GM04503 (cell line): ENCODE measurements around the gene MEX3A.

Experiments used
- DNase-seq: peaks from one replicate; pipeline ENCODE4 v3.0.0-alpha.2; 2012; ENCODE audit warnings: low read depth

The MEX3A gene

DNA sequence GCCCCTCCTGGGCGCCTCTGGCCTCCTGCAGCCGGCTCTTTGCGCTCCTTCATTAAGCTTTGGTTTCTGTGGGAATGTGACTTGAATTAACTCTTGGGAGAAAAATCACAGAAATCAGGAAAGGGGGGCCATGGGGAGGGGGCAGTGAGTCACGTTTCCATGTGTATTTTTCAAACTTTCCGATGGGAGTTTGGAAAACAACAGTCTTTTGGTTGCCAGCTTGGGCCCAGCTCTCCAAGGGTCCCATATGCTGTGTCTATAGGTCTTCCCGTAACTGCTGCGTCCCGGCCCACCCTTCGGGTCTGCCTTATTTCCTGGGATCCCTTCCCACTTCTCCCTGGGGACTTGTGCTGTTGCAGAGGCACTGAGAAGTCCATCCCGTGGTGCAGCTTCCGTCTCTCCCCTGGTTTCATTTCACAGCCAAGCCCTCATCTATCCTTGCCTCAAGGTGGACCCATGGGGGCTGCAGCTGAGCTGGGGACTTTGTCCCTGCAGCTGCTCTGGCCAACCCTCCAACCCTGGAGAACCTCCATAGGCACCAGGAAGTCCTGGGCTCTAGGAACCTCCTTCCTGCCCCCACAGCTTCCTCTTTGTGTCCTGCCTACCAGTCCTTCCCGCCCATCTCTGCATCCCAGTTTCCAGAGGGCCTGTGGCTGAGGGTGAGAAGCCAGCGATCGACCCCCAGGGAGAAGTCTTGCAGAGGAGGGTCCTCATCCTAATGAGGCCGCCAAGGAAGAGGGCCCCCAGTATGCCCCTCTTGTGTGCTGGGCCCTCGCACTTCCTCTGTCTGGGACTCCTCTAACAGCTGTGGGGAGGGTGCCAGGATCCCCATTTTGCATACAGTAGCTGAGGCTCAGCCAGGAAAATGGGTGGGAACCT is 20.6 kb upstream of the MEX3A start:
- no peak for DNase-seq

DNA sequence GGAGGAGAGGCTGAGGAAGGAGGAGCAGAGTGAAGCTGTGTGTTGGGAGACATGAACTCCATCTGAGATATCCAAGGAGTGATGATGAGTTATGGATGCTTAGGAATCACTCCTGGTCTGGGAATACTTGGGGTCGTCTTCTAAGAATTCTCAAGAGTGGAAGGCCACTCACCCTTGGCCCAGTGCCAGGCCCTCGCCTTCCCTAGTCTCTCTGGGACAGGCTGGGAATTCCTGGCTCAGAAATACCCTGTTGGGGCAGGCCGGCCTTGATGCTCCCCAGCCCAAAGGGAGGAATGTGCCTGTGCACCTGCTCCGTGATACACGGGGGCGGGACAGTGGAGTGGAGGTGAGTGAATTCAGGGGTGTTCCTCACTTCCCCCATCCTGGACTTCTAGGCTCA is 19.6 kb upstream of the MEX3A start:
- DNase-seq, result no peak

DNA sequence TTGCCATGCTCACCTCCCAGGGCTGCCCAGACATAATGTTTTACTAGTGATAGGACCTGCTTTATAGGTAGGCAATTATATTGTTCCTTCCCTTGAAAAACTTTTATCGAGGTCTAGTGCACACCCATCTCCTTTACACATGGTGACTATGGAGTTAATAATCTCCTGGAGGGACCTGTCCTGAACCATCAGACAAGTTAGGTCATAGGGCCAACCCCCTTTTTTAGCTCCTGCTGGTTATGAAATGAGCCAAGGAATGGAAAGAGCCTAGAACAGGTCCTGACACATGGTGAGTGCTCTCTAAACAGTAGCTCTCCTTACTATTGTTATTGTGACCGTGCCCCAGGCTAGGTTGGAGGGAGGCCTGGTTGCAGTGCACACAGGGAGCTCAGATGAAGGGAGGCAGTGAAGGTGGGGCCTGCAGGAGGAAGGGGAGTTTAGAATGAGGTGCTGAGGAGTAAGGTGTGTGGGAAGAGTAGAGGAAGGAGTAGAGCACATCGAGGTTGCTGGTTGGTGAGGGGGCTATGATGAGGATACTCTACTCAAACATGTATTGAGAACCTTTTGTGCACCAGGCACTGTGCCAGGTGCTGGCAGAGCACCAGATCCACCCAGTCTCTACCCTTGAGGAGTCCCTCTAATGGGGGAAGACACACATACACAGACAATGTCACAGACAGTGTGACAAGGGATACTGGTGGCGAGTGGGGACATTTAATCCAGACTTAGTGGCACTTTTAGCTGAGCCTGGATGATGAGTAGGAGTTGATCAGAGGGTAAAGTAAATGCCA is 18.1 kb upstream of the MEX3A start:
- no peak for DNase-seq

DNA sequence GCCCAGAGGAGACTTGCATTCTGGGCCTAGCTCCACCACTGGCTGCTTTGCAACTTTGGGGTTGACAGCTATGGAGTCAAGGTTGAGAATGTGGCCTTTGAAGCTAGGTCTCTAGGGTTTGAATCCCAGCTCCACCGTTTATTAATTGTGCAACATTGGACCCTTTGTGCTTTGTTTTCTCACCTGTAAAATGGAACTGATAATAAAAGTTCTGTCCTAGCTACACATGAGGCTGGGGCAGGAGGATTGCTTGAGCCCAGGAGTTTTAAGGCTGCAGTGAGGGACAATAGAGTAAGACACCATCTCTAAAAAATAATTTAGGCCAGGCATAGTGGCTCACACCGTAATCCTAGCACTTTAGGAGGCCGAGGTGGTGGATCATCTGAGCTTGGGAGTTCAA is 17.0 kb upstream of the MEX3A start:
- DNase-seq, result no peak

DNA sequence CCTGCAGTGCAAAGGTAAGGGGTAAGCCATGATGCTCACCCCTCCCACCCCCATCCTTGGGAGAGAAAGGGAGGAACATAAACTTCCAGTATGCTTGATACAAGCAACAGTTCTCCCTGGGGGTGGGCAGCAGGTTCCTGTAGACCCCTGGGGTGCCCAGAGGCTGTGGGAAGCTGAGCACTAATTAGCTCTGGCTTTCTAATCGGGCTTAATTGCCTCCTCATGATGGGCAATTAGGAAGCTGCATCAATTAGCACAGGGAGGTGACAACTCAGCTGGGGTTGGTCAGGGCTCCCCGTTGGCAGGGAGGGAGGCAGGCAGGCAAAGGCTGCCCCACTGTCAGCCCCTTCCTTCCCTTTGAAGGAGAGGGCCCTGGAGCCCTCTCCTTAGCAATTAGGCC is 16.5 kb upstream of the MEX3A start:
- no peak for DNase-seq

DNA sequence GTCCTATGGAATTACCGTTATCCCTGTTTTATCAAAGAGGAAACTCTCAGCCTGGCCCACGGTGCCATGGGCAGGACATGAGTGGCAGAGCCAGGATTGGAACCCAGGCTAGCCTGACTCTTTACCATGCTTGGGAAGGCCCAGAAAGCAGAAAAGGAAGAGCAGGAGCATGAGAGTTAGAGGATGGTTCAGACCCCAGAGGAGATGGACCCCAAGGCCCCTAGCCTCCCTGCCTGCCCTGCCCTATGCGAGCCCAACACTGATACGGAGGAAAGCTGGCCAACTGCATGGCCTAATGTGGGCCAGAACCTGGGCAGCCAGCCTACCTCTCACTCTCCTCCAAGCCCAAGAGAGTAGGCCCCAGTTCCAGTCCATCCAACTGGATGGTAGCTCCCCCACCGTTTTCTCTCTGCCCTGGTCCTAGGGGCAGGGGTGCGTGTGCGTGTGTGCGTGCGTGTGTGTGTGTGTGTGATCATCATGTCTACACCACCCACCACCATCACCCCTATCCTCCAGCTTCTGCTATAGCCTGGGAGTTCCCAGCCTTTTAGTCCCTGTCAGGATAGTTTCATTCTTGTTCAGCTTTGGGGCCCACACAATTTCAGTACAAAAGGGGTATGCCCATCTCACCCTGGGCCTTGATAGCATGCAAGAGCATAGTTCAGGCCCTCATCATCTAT is 15.4 kb upstream of the MEX3A start:
- no peak for DNase-seq

DNA sequence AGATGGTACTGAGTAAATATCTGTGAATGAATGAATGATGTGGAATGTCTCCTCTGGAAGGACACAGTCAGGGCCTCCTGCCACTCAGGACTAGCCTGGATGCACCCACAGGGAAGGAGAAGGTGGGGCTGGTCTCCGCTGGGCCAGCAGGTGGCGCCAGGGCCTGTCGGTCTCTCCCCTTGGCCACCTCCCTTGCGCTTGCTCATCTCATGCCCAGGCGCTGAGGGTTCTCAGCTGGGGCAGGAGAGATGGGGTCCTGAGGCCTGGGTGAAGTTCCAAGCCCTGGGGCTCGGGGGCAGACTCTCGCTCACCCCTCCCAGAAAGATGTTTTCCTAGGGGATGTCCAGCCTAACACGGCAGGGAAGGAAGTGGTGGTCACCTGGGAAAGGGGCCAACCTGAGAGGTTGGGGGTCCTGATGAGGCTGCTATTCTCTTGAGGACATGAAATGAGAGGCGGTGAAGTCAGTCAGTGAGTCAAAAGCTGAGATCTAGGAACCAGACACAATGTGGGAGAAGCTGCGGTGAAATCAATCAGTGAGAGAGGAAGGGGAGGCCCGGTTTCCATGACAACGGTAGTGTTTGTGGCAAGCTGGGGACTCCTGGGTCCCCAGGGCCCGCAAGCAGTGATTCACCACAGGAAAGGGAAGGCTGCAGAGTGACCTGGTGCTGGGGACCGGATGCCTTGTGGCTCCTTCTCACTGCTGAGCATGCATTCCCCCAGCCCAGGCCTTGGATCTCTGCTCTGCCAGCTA is 14.6 kb upstream of the MEX3A start:
- no peak for DNase-seq

DNA sequence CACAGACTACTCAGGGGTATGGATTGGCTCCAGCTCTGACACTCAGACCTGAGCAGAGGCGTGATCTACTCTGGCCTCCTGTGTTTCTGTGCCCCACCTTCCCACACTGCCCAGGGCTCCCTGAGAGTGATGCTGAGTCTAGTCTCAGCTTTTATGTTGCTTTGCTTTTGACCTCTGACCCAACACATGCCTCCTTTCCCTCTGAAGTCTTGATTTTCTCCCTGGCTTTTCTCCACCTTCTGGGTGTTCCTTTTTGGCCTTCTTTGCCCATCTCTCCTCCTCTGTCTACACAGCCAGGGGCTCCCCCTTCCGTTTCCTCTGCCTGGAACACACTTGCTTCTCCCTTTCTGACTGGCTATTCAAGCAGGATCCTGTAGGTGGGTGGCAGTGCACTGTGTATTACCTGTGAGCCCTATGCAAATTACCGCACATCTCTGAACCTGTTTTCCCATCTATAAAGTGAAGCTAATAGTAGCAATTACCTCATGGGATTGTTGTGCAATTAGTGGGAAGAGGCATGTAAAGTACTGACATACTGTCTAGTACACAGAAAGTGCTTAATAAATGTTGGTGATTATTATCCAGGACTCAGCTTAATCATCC is 13.7 kb upstream of the MEX3A start:
- no peak for DNase-seq

DNA sequence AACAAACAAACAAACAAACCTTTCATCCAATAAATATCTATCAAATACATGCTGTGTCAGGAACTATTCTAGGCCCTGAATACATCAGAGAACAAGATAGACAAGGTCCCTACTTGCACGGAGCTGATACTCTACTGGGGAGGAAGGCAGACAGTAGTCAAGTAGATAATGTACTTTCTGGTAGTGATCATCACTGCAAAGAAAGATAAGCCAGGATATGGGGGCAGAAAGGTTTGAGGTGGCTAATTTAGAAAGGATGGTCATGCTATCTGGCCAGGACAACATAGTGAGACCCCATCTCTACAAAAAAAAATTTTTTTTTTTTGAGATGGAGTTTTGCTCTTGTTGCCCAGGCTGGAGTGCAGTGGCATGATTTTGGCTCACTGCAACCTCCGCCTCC is 9.3 kb upstream of the MEX3A start:
- no peak for DNase-seq

DNA sequence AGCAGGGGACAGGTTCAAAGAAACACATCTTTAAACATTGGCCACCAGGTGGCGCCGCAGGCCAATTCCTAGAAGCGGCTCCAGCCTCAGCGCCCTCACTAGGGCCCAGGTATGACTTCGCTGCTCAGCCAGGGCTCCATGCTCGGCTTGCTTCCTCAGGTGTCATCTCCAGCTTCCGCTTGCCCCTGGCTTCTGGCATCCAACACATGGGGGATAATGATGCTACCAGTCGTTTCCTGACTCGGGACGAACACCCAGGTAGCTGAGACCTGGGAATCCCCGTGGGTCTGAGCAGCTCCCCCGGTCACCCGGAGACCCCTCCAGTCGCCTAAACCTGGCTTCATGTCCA is 8.5 kb upstream of the MEX3A start:
- no peak for DNase-seq

DNA sequence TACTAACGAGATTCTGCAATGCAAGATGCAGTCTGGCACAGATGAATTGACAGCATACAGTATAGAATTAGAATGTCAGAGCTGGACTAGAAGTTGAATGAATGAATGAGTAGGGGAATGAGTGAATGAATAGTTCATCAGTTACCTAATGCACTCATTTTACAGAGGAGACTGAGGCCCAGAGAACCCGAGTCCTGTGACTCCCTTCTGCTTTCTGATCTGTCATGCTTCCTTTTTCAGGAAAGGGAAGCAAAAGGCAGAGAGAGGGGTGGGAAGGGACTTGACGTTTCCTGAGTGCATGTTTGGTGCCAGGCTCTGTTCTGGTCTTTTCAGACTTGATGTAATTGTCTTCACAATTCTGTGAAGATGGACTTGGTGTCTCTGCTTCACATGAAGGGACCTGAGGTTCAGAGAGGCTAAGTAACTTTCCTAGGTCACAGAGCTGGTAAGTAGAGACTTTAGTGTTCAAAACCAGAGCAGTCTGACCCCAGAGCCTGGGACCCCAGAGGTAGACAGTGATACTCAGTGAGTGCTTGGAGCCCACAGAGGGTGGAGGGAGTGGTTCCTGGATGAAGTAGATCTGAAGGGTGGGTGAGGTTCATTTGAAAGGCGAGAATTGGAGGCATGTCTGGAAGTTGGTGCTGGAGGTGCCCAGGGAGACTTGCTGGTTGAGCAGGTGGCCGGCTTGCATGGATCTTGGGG is 8.0 kb upstream of the MEX3A start:
- DNase-seq, result no peak

DNA sequence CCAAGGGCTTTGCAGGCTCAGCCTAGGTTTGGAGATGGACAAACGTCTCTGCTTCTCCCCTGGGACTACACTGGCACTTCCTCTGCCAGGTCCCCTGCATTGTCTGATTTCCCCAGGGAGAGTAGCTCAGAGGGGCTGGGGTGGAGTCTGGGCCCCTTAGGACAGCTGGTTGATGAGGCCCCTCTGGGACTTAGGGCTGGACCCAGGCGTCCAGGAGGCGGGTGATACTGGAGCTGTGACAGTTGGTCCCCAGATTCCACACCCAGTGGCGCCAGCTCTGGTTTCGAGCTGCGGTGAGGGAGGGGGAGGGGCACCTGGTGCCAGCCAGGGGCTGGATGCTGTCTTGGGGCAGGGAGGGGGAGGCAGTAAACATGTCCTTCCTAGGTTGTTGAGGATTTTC is 7.4 kb upstream of the MEX3A start:
- no peak for DNase-seq

DNA sequence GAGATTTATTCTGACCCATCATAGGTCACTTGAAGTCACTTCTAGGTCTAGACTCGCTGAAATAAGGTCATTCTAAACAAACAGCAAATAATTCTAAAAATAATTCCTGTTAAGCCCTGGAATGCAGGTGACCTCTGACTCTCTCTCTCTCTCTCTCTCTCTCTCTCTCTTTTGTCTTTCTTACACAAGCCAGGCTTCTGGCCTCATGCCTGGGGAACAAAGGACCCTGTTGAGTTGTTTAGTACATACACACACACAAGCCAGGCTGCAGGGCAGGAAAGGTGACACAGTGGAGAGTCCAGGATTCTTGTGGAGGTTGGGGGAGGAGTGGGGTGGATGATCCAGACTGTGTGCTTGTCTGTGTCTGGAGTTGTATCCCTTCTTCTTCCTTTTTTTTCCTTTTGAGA is 4.0 kb upstream of the MEX3A start:
- no peak for DNase-seq

DNA sequence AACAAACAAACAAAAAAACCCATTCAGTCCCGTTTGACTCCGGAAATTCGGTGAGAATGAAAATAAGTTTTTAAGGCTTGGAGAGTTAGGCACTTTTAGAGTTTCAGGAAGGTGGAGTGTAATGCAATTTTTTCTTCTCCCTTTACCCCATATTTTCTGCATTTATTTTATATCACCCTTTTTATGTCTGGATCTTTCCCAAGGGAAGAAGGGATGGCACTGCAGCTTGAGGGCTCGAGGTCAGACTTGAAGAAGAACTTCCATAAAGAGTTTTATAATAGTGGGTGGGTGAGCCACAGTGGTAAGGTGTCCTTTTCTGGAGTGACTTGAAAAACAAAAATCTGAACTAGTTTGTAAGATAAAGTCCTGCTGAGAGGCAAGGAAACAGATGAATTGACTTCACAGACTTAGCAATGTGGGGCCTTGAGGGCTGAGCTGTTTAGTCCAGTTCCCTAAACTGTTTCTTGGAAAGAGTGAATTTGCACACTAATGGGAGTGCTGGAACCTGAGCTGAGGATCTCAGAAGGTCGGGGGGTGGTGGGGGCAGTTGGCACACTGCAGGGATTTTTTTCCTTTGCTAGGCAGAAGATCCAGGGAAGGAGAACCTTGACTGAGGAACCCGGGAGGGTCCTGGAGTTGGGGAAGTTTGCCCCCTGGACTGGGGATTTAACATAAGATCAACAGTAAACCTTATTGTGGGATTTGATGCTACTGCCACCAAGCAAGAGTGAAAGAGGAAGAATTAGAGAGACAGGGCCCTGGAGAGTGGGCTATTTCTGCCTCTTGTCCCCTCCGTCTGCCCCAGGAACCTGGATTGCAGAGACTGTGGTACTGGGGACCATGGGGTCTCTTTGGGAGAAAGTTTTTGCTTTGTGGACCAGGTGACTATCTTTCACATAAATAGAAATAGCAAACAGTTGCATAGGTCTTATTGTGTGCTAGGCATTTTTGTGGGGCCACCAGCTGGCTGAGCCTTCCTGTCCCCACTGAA is 1.8 kb upstream of the MEX3A start:
- no peak for DNase-seq

DNA sequence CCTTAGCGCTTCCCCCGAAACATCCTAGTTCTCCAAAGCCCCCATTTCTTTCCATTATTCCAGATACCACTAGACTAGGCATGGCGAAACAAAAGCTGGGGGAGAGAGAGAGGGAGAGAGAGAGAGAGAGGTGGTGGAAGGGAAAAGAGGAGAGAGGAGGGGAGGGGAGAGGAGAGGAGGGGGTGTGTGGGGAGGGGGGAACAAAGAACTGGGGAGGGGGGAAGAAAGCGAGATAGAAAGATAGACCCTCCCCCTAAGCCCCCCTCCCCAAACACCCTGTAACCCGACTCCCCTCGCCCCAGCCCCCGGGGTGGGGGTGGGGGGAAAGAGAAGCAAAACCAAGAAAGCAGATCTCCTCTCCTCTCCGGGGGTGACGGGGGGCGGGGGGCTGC is 352 bp downstream of the MEX3A start:
- no peak for DNase-seq

DNA sequence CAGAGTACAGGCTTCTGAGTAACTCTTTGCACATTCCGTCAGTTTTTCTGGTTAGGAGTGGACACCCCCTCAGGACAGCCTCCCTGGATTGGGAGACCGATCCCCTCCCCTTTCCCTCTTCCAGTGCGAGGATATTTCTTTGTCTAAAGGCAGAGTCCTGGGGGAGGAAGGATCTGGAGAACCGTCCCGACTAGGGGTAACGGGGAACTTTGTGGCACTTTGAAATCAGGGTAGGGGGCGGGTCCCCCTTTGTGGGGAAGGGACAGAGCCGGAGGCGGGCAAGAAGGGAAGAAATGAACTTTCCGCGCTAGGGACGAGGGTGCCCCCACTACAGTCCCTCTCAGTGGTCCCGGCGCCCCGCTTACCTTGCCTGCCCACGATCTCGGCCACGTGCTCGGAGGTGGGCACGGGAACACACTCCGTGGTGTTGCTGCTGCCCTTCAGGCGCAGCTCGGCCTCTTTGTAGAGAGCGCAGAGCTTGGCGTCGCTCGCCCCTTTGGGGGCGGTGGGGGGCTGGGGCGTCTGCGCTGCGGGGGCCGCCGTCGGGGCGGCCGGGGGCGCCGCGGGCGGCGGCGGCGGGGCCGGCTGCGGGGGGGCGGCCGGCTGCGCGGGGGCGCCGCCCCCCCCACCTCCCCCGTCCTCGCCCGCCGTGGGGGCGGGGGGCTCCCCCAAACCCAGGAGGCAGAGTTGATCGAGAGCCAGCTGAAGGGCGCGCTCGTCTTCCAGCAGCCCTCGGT is 917 bp downstream of the MEX3A start:
- no peak for DNase-seq

DNA sequence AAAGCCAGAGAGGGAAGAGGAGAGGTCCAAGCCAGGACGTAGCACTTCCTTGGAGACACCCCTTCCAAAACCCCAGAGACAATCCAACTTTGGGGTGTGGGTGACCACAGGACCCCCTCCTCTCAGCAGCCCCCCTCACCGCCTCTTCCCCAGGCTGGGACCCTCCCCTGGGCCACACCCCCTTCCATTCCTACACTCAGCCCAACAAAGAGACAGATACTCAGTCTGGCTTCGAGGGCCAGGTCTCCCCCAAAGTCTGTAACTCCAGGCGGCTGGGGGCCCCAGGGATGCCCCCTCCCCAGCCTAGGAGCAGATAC is 1.4 kb downstream of the MEX3A start:
- no peak for DNase-seq

DNA sequence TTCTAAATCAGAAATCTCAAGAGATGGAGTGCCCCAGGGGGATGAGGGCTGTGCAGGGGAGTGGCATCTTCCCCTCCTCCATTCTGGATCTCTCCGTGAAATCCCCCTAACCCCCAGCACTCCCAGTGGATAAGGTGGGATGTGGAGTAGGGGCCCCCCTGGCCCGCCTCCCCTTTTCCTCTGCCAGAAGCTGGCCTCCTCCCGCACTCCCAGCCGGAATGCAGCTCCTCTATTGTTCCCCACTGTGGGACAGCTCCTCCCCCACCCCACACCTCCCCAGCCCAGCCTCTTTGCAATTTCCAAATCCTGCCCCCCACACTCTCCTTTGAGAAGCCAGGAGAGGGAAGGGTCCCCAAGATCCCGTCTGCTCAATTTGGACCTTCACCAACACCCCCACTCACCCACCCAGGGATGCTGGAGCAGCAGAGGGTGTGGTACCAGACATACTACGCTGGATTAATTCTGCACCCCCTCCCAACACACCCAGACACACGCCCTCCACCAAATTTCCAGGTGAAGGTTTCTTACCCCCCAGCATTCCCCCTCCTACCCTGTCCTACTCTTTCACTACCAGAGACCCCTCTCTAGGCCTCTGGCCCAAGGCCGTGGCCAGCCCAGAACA is 1.9 kb downstream of the MEX3A start:
- DNase-seq, result no peak

DNA sequence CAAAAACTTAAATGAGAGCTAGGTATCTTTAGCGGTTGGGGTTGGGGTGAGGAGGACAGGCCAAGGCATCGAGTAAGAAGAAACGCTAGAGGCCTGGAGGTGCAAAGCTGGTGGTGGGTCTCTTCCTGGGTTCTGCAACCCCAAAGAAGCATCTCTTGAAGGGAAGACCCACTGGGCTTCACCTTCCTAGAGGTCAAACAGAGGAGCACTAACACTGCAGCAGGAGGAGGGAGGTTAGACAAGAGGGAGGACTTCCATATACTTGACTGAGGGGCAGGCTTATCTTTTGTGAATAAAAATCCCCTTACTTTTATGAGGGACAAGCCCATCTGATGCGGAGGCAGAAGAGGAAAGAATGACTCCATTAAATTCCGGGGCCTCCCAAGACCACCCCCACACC is 2.5 kb downstream of the MEX3A start:
- DNase-seq, result no peak
